K562 (cell line): ENCODE results near the gene SLC25A5. TPM values are rescaled to one million over a fixed set of nuclear protein-coding genes. Genes with fewer than 3 reads are reported as not detected.

Experiments
- ATAC-seq: fragments of 200-7000 bp; cut with Tn5 transposase; 3 replicates; pipeline ENCODE4 v1.9.1; 2020; ENCODE audit warnings: moderate library complexity
- BruUV-seq: library from RNA; stranded (reverse); fragments of 400-500 nt; replicated peaks from 2 replicates; lab custom pipeline; 2021; lab: Mats Ljungman, UMichigan
- CTCF ChIA-PET: fragments of 300-600 bp; formaldehyde crosslinking; extraction: SDS; loops from one replicate; lab custom pipeline; 2021; ENCODE audit warnings: low intra/inter-chr PET ratio; lab: Yijun Ruan, JAX
- POLR2A ChIA-PET: fragments of 300-600, 350-650 bp; sonication (Branson Sonifier 250); formaldehyde crosslinking; extraction: SDS; loops from one replicate; lab custom pipeline; 2021; ENCODE audit warnings: antibody characterized with exemption, inconsistent platforms; lab: Yijun Ruan, JAX
- DNase-seq, 4 experiments: peaks; one replicate each; pipeline versions ENCODE4 v3.0.0 to v3.0.0-alpha.2; 2011 to 2018; ENCODE audit warnings: low spot score in 3 of 4, mixed read lengths in 3 of 4; ENCODE audit errors: extremely low read depth in 1 of 4
- FAIRE-seq: peaks from 2 replicates; lab custom pipeline; 2011; peaks lifted over from hg19 to GRCh38; lab: Jason Lieb, UNC
- H2AFZ ChIP-seq: 2 replicates; pipeline ENCODE4 v1.6.0; 2011; ENCODE audit warnings: low read depth, low read length, control low read depth, inconsistent platforms
- H3K27ac ChIP-seq: fragments of 200-600 bp; 3 replicates; pipeline ENCODE4 v1.8.0; 2011; ENCODE audit warnings: low read depth, mild to moderate bottlenecking, control low read depth, inconsistent platforms, low read length, moderate library complexity, mixed read lengths; ENCODE audit errors: extremely low read depth
- H3K27me3 ChIP-seq, 2 experiments: fragments of 300-600 bp in 1 of 2; 2 replicates in 1 of 2; 3 replicates in 1 of 2; pipeline versions ENCODE4 v1.6.0 to v1.8.0; 2011; ENCODE audit warnings: inconsistent platforms in 2 of 2, low read length in 2 of 2, mild to moderate bottlenecking in 1 of 2, mixed read lengths in 1 of 2, moderate library complexity in 1 of 2; ENCODE audit not compliant: control insufficient read depth in 2 of 2, insufficient read depth in 2 of 2
- H3K36me3 ChIP-seq: fragments of 300-600 bp; 3 replicates; pipeline ENCODE4 v1.8.0; 2011; ENCODE audit warnings: mild to moderate bottlenecking, low read length, inconsistent platforms; ENCODE audit not compliant: control insufficient read depth, insufficient read depth
- H3K4me1 ChIP-seq, 2 experiments: fragments of 200-600 bp in 1 of 2; replicated peaks in 1 of 2; 2 replicates in 1 of 2; 3 replicates in 1 of 2; pipeline versions ENCODE4 v1.5.1 to v1.8.0; 2011; ENCODE audit warnings: inconsistent platforms in 2 of 2, low read length in 2 of 2, mild to moderate bottlenecking in 1 of 2, mixed read lengths in 1 of 2, moderate library complexity in 1 of 2; ENCODE audit not compliant: control insufficient read depth in 2 of 2, insufficient read depth in 2 of 2
- H3K4me2 ChIP-seq: 2 replicates; pipeline ENCODE4 v1.6.1; 2011; ENCODE audit warnings: low read length, control low read depth, inconsistent platforms, mixed read lengths; ENCODE audit not compliant: insufficient read depth
- H3K4me3 ChIP-seq: fragments of 200-600 bp; sonication (generic), shearing (Covaris generic); 2 replicates; pipeline ENCODE4 v1.5.1; 2016; ENCODE audit warnings: control low read depth, inconsistent platforms
- H3K79me2 ChIP-seq: fragments of 200-600 bp; 3 replicates; pipeline ENCODE4 v1.8.0; 2011; ENCODE audit warnings: low read length, inconsistent platforms; ENCODE audit not compliant: control insufficient read depth, insufficient read depth
- H3K9ac ChIP-seq, 2 experiments: 2 replicates each; pipeline versions ENCODE4 v1.6.0 to v1.6.1; 2011; ENCODE audit warnings: low read depth in 2 of 2, low read length in 2 of 2, control low read depth in 1 of 2, inconsistent platforms in 1 of 2, mild to moderate bottlenecking in 1 of 2, mixed read lengths in 1 of 2; ENCODE audit not compliant: insufficient read depth in 1 of 2
- H3K9me1 ChIP-seq: one replicate; pipeline ENCODE4 v1.6.0; 2011; ENCODE audit warnings: inconsistent platforms, mild to moderate bottlenecking, low read length, moderate library complexity; ENCODE audit not compliant: control insufficient read depth, insufficient read depth
- H3K9me3 ChIP-seq: replicated peaks from 2 replicates; pipeline ENCODE4 v1.5.1; 2011; ENCODE audit warnings: low read depth, low read length, inconsistent platforms; ENCODE audit not compliant: control insufficient read depth, insufficient read depth
- H4K20me1 ChIP-seq: replicated peaks from 2 replicates; pipeline ENCODE4 v1.6.1; 2011; ENCODE audit warnings: low read length, inconsistent platforms, mixed read lengths; ENCODE audit not compliant: control insufficient read depth, insufficient read depth
- BACH1 ChIP-seq: fragments of 200-800 bp; sonication (Bioruptor generic); IDR thresholded peaks from 2 replicates; pipeline ENCODE4 v1.6.1; 2016; ENCODE audit warnings: missing genetic modification characterization, missing compliant biosample characterization
- HDAC8 ChIP-seq: fragments of 450-650 bp; IDR thresholded peaks from 2 replicates; pipeline ENCODE4 v1.6.1; 2016; ENCODE audit warnings: mild to moderate bottlenecking, missing genetic modification characterization, moderate library complexity, missing compliant biosample characterization
- KDM4B ChIP-seq, 2 experiments: fragments of 450-650 bp in 1 of 2; sonication (generic) in 1 of 2; IDR thresholded peaks; 2 replicates each; pipeline ENCODE4 v1.6.1; 2016 to 2017; ENCODE audit warnings: borderline replicate concordance in 2 of 2, antibody characterized with exemption in 1 of 2, low read depth in 1 of 2, mild to moderate bottlenecking in 1 of 2
- RAD21 ChIP-seq, 2 experiments: fragments of 250-450 bp in 1 of 2; fragments of 450-650 bp in 1 of 2; sonication (Bioruptor Pico) in 1 of 2; formaldehyde crosslinking in 1 of 2; IDR thresholded peaks in 1 of 2; conservative IDR thresholded peaks in 1 of 2; 2 replicates each; pipeline versions ENCODE4 v1.4.0 to v1.8.0; 2020 to 2022; ENCODE audit warnings: mild to moderate bottlenecking in 2 of 2, moderate library complexity in 1 of 2
- SLC30A9 ChIP-seq: fragments of 250-450 bp; sonication (Bioruptor Pico); IDR thresholded peaks from 2 replicates; pipeline ENCODE4 v1.8.0; 2022; ENCODE audit warnings: mild to moderate bottlenecking, moderate library complexity
- TOE1 ChIP-seq, 2 experiments: fragments of 450-650 bp in 1 of 2; sonication (generic) in 1 of 2; formaldehyde crosslinking in 1 of 2; IDR thresholded peaks; 2 replicates each; pipeline versions ENCODE4 v1.7.1 to v1.8.0; 2016 to 2022; ENCODE audit warnings: borderline replicate concordance in 2 of 2, mild to moderate bottlenecking in 2 of 2, antibody characterized with exemption in 1 of 2, inconsistent platforms in 1 of 2, low read depth in 1 of 2, missing genetic modification reagents in 1 of 2, moderate library complexity in 1 of 2
- TSC22D4 ChIP-seq: fragments of 450-650 bp; IDR thresholded peaks from 2 replicates; pipeline ENCODE4 v1.6.1; 2016; ENCODE audit warnings: missing genetic modification characterization, missing biosample characterization, control low read depth
- ZNF384 ChIP-seq: IDR thresholded peaks from 2 replicates; pipeline ENCODE4 v1.6.1; 2012; ENCODE audit warnings: low read depth, low read length, improper control_type of control experiment
- WGBS: fragments of 100-300 bp; shearing (Covaris generic); methylation state at CpG from one replicate; pipeline ENCODE4 v1.1.6; 2016; ENCODE audit warnings: low coverage, mixed read lengths; ENCODE audit not compliant: insufficient coverage; ENCODE audit errors: missing lambda C conversion rate; 5-methylcytosine and 5-hydroxymethylcytosine counted together
- in situ Hi-C: fragments of 300-500 bp; cut with MboI; formaldehyde crosslinking; loops from 4 replicates; pipeline ENCODE4 v1.15.0; 2018; ENCODE audit warnings: inconsistent platforms, mixed read lengths
- intact Hi-C: fragments of 100-400 bp; cut with micrococcal nuclease; formaldehyde crosslinking; loops from 2 replicates; pipeline ENCODE4 v1.14.2; 2022
- polyA plus RNA-seq, 8 experiments: library from polyadenylated mRNA; depleted of rRNA in 4 of 8; stranded (reverse) in 5 of 8; unstranded in 3 of 8; fragments of >200 nt; fragmentation: Nextera tagmentation in 2 of 8; fragmentation: Illumina TruSeq in 1 of 8; extraction: Ambion mirVana in 2 of 8; extraction: Trizol in 1 of 8; gene quantifications; 2 replicates each; pipeline versions ENCODE4 v1.2.1 to v1.2.3, GENCODE V29; 2011 to 2014; ENCODE audit warnings: inconsistent platforms in 1 of 8, missing spikeins in 1 of 8
- total RNA-seq, 7 experiments: library from RNA; depleted of rRNA in 6 of 7; stranded (reverse); fragments of >200 nt in 6 of 7; fragmentation: Illumina TruSeq in 2 of 7; extraction: Trizol in 2 of 7; gene quantifications; 2 replicates each; pipeline versions ENCODE4 v1.2.1 to v1.2.3, GENCODE V29; 2011 to 2021; ENCODE audit warnings: low replicate concordance in 1 of 7
- TF ChIP-seq, protein P1 (sequence below): IDR thresholded peaks from 2 replicates; pipeline ENCODE4 v1.6.1; 2012; ENCODE audit warnings: low read depth, low read length, improper control_type of control experiment, borderline replicate concordance
- TF ChIP-seq, protein P2 (sequence below), 2 experiments: fragments of 450-650 bp; conservative IDR thresholded peaks; 2 replicates each; pipeline ENCODE4 v1.6.1; 2017; ENCODE audit warnings: mild to moderate bottlenecking in 2 of 2, moderate library complexity in 2 of 2
- TF ChIP-seq, protein P3 (sequence below): fragments of 450-650 bp; formaldehyde crosslinking; IDR thresholded peaks from 2 replicates; pipeline ENCODE4 v1.4.0; 2020; ENCODE audit warnings: mild to moderate bottlenecking, moderate library complexity
- TF ChIP-seq, protein P4 (sequence below): IDR thresholded peaks from 3 replicates; pipeline ENCODE4 v1.6.1; 2011; ENCODE audit warnings: borderline replicate concordance, mild to moderate bottlenecking; ENCODE audit not compliant: insufficient read length, insufficient read depth

Gene SLC25A5
- total and polyA plus RNA-seq, 9 of the 15 experiments (the other 6 are each of a cell fraction or from before 2014, with no cell fraction given), result 470 to 5,247 (median 596) TPM

DNA sequence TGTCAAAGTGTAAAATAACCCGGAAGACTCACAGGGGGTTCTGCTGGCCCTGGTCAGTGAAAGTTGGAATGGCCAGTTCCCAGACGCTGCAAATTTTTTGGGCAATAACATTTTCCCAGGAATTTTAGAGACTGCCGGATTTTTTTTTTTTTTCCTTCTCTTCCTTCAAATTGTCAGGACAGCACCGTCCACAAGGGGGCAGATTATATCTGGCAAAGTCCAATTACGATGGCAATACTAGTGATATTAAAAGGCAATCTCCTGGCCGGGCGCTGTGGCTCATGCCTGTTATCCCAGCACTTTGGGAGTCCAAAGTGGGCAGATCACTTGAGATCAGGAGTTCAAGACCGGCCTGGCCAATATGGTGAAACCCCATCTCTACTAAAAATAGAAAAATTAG is 20.5 kb downstream of the SLC25A5 start:
- WGBS, result 1% methylated on average over 6 of the region's 8 CpGs
- H3K79me2 ChIP-seq, result no peaks in the 10 kb centered on the region
- H3K9me3 ChIP-seq, result no peaks in the 10 kb centered on the region
- peak overlapping the region; percentile 4; the same call in 1 of the 2 replicates for H2AFZ ChIP-seq
- in situ Hi-C loops (no loop called here), intact Hi-C loops (loop anchor here (1.0 kb wide), 1 partner anchor 24 kb away; no protein-coding TSS in a partner anchor)
- ATAC-seq, result peak; percentile 55; the same call in 2 of the 3 replicates
- no peak overlapping the region for H3K4me2 ChIP-seq
- CTCF ChIA-PET, result interaction anchor here (0.6 to 1.5 kb wide), 5 partner anchors 12 to 291 kb away, joined by 3 to 5 read pairs (median 4); no protein-coding TSS in a partner anchor
- no peaks in the 10 kb centered on the region for H3K9me1 ChIP-seq
- POLR2A ChIA-PET, result interaction anchor here (0.7 kb wide), 1 partner anchor 302 kb away, joined by 3 read pairs; the partner anchor contains the start of gene RPL39
- H3K36me3 ChIP-seq, result no peaks in the 10 kb centered on the region
- H3K4me3 ChIP-seq, result no peak overlapping the region
- H3K4me1 ChIP-seq, result no peaks in the 10 kb centered on the region; a peak in 1 of 5 replicates
- DNase-seq, result peak in 3 of 4 experiments; percentile 22 to 50 (median 22)
- H3K27ac ChIP-seq, result no peak overlapping the region
- no peaks in the 10 kb centered on the region for H4K20me1 ChIP-seq
- H3K27me3 ChIP-seq, result no peaks in the 10 kb centered on the region
- no peak overlapping the region for H3K9ac ChIP-seq
- BruUV-seq, result no TSS peak
- FAIRE-seq, result peak; percentile 19
- TF ChIP-seq TSC22D4 (tag) (no peak), RAD21 (CRISPR knock-in tag; conservative IDR thresholded peaks at IDR 0.05 in 1 of 2, IDR thresholded peaks at IDR 0.05 in 1 of 2) (peak in 1 of 2 experiments; percentile 29; a peak in 2 of 4 replicates), BACH1 (tag) (no peak), ZNF384 (peak; percentile 87), HDAC8 (tag) (no peak), SLC30A9 (CRISPR knock-in tag) (no peak), TOE1 (IDR thresholded peaks at IDR 0.05; ENCODE audit: borderline replicate concordance) (no peak), TOE1 (CRISPR knock-in tag; IDR thresholded peaks at IDR 0.05; ENCODE audit: borderline replicate concordance, low read depth) (no peak), KDM4B (IDR thresholded peaks at IDR 0.05; ENCODE audit: borderline replicate concordance in 2 of 2, low read depth in 1 of 2) (no peak)
- TF ChIP-seq, protein P1, sequence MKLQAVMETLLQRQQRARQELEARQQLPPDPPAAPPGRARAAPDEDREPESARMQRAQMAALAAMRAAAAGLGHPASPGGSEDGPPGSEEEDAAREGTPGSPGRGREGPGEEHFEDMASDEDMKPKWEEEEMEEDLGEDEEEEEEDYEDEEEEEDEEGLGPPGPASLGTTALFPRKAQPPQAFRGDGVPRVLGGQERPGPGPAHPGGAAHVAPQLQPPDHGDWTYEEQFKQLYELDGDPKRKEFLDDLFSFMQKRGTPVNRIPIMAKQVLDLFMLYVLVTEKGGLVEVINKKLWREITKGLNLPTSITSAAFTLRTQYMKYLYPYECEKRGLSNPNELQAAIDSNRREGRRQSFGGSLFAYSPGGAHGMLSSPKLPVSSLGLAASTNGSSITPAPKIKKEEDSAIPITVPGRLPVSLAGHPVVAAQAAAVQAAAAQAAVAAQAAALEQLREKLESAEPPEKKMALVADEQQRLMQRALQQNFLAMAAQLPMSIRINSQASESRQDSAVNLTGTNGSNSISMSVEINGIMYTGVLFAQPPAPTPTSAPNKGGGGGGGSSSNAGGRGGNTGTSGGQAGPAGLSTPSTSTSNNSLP, result peak; percentile 58; the same call in 1 of the 2 replicates
- TF ChIP-seq, protein P2, sequence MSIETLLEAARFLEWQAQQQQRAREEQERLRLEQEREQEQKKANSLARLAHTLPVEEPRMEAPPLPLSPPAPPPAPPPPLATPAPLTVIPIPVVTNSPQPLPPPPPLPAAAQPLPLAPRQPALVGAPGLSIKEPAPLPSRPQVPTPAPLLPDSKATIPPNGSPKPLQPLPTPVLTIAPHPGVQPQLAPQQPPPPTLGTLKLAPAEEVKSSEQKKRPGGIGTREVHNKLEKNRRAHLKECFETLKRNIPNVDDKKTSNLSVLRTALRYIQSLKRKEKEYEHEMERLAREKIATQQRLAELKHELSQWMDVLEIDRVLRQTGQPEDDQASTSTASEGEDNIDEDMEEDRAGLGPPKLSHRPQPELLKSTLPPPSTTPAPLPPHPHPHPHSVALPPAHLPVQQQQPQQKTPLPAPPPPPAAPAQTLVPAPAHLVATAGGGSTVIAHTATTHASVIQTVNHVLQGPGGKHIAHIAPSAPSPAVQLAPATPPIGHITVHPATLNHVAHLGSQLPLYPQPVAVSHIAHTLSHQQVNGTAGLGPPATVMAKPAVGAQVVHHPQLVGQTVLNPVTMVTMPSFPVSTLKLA (conservative IDR thresholded peaks at IDR 0.05), result no peak
- TF ChIP-seq, protein P3, sequence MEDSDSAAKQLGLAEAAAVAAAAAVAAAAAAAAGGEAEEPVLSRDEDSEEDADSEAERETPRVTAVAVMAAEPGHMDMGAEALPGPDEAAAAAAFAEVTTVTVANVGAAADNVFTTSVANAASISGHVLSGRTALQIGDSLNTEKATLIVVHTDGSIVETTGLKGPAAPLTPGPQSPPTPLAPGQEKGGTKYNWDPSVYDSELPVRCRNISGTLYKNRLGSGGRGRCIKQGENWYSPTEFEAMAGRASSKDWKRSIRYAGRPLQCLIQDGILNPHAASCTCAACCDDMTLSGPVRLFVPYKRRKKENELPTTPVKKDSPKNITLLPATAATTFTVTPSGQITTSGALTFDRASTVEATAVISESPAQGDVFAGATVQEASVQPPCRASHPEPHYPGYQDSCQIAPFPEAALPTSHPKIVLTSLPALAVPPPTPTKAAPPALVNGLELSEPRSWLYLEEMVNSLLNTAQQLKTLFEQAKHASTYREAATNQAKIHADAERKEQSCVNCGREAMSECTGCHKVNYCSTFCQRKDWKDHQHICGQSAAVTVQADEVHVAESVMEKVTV (CRISPR knock-in tag), result no peak
- TF ChIP-seq, protein P4, sequence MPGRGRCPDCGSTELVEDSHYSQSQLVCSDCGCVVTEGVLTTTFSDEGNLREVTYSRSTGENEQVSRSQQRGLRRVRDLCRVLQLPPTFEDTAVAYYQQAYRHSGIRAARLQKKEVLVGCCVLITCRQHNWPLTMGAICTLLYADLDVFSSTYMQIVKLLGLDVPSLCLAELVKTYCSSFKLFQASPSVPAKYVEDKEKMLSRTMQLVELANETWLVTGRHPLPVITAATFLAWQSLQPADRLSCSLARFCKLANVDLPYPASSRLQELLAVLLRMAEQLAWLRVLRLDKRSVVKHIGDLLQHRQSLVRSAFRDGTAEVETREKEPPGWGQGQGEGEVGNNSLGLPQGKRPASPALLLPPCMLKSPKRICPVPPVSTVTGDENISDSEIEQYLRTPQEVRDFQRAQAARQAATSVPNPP, result no peak
